Measurements from ENCODE around the gene HOXA10. TPM values are rescaled to one million over a fixed set of nuclear protein-coding genes. Genes with fewer than 3 reads are reported as not detected.

Gene HOXA10
- total RNA-seq, 1 experiment from 2014 or later, result not detected

DNA sequence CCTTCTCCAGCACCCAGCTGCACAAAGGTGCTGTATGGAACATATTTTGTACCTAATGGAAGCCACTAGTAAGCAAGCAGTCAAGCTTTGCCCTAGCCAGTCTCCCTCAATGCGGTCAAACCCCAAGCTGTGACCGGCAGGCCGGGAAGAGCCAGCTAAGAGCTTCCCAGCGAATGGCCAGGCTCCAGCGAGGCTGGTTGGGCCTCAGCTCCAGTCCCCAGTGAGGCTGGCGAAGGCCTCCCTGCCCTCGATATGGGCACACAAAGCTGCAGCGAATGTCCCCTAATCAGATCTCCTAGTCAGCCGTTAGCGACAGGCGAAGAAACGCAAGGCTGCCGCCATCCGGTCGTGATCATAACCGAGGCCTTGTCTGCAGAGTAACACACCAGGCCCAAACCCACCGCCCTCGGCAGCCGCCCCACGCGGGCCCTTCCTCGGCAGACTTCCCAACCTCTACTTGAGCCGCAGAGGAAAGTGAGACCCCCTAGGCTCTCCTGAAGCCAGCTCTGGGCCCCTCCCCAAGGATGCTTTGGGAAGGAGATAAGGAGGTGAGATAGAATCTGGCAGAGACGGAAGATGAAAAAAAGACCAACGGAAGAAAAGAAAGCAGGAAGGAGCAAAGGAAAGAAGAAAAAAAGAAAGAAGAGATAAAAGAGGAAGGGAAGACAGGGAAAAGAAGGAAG lies 5.7 kb downstream of the HOXA10 start:
- Histone ChIP-seq H3K9me3 (ENCODE audit: control insufficient read depth, low read depth, low read length) (no peaks in the 10 kb centered on the region), H3K79me2 (ENCODE audit: insufficient read depth, low read length) (no peaks in the 10 kb centered on the region), H3K14ac (ENCODE audit: insufficient read depth, low read length) (no peak overlapping the region), H3T11ph (ENCODE audit: low read length) (no peak overlapping the region), H2AFZ (ENCODE audit: low read length) (no peak overlapping the region), H2BK15ac (ENCODE audit: low read depth, low read length) (no peak overlapping the region), H4K5ac (ENCODE audit: insufficient read length, low read depth, low read length) (no peak overlapping the region), H2BK5ac (ENCODE audit: insufficient read length, low read length) (no peak overlapping the region), H3K23me2 (ENCODE audit: insufficient read length, low read depth, low read length, poor library complexity, severe bottlenecking) (no peaks in the 10 kb centered on the region), H2AK5ac (ENCODE audit: insufficient read length, low read length) (no peak overlapping the region), H2BK20ac (ENCODE audit: low read depth, low read length, poor library complexity, severe bottlenecking) (no peak overlapping the region), H3K23ac (ENCODE audit: insufficient read length, low read depth, low read length) (no peak overlapping the region), H4K91ac (ENCODE audit: insufficient read length, low read depth, low read length) (no peak overlapping the region), H2BK120ac (ENCODE audit: low read depth, low read length, poor library complexity, severe bottlenecking) (no peak overlapping the region), H3K27ac (ENCODE audit: insufficient read length, low read depth, low read length) (no peak overlapping the region), H4K20me1 (ENCODE audit: control insufficient read depth, insufficient read depth, insufficient read length) (no peaks in the 10 kb centered on the region), H3K79me1 (ENCODE audit: insufficient read depth, low read depth, low read length, poor library complexity, severe bottlenecking) (no peaks in the 10 kb centered on the region), H2BK12ac (ENCODE audit: insufficient read length, low read depth, low read length) (no peak overlapping the region), H3K27me3 (ENCODE audit: insufficient read depth, low read length) (peaks cover 98% of the 10 kb centered on the region), H3K18ac (ENCODE audit: insufficient read length, low read depth, low read length) (no peak overlapping the region), H3K4me1 (ENCODE audit: insufficient read depth, low read length) (no peaks in the 10 kb centered on the region), H4K8ac (replicated peaks; ENCODE audit: insufficient read length, low read depth, low read length) (no peak overlapping the region), H3K56ac (ENCODE audit: insufficient read length, low read depth, low read length) (no peak overlapping the region), H3K4me2 (ENCODE audit: insufficient read depth, insufficient read length, low read length) (no peak overlapping the region), H3K9ac (ENCODE audit: extremely low read depth, insufficient read length, low read length) (no peak overlapping the region), H3K4ac (ENCODE audit: low read depth, low read length) (no peak overlapping the region)
- H3K4me3 Mint-ChIP-seq, result no peak overlapping the region
- peaks cover 99% of the 10 kb centered on the region for H3K27me3 Mint-ChIP-seq (ENCODE audit: low read depth)
- H3K9me3 Mint-ChIP-seq, result peaks cover 9 to 28% of the 10 kb centered on the region in 2 experiments
- H3K36me3 Mint-ChIP-seq (ENCODE audit: insufficient read depth in 1 of 3, low read depth in 3 of 3), result no peaks in the 10 kb centered on the region; a peak in 1 of 7 replicates
- TF ChIP-seq, protein P1, sequence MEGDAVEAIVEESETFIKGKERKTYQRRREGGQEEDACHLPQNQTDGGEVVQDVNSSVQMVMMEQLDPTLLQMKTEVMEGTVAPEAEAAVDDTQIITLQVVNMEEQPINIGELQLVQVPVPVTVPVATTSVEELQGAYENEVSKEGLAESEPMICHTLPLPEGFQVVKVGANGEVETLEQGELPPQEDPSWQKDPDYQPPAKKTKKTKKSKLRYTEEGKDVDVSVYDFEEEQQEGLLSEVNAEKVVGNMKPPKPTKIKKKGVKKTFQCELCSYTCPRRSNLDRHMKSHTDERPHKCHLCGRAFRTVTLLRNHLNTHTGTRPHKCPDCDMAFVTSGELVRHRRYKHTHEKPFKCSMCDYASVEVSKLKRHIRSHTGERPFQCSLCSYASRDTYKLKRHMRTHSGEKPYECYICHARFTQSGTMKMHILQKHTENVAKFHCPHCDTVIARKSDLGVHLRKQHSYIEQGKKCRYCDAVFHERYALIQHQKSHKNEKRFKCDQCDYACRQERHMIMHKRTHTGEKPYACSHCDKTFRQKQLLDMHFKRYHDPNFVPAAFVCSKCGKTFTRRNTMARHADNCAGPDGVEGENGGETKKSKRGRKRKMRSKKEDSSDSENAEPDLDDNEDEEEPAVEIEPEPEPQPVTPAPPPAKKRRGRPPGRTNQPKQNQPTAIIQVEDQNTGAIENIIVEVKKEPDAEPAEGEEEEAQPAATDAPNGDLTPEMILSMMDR (conservative IDR thresholded peaks at IDR 0.05), result no peak
- H3K4me1 Mint-ChIP-seq, result peaks cover 0 to 15% of the 10 kb centered on the region in 2 experiments; a peak in 3 of 4 replicates
- WGBS (ENCODE audit: extremely low coverage, insufficient read length, low lambda C conversion rate), result no CpG with 5 or more reads among the region's 25 CpGs
- no peak for DNase-seq
- no peak overlapping the region; a peak in 1 of 7 replicates for H3K27ac Mint-ChIP-seq
